Measurements from ENCODE around the gene SIRT6.

SIRT6 gene

DNA sequence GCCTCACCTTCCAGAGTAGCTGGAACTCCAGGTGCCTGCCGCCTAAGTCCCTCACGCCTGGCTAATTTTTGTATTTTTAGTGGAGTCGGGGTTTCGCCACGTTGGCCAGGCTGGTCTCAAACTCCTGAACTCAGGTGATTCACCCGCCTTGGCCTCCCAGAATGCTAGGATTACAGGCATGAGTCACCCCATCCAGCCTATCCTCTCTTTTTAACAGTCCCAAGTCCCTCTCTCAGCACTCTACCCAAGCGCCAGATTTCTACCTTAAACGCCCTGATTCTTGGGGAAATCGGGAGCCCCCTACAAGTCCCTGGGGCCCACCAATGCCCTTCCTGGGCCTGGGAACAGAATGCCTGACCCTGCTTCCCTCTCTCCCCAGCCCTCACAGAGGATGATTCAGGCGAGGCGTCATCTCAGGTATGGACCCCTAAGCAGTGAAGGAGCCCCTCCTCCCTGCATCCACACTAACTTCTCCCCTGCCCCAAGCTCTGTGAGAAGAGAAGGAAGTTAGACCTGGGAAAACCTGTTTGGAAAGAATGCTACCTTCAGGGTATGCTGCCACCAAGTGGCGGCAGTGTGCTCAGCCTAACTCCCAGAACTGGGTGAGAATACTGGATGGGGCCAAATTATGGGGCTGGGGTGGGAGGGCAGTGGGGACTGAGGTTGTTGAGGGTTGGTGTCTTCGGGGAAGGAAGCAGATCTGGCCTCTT, 26.2 kb upstream of the SIRT6 start:
- peak; percentile 58 for DNase-seq (ENCODE audit: low spot score)
- TF ChIP-seq, protein P1, sequence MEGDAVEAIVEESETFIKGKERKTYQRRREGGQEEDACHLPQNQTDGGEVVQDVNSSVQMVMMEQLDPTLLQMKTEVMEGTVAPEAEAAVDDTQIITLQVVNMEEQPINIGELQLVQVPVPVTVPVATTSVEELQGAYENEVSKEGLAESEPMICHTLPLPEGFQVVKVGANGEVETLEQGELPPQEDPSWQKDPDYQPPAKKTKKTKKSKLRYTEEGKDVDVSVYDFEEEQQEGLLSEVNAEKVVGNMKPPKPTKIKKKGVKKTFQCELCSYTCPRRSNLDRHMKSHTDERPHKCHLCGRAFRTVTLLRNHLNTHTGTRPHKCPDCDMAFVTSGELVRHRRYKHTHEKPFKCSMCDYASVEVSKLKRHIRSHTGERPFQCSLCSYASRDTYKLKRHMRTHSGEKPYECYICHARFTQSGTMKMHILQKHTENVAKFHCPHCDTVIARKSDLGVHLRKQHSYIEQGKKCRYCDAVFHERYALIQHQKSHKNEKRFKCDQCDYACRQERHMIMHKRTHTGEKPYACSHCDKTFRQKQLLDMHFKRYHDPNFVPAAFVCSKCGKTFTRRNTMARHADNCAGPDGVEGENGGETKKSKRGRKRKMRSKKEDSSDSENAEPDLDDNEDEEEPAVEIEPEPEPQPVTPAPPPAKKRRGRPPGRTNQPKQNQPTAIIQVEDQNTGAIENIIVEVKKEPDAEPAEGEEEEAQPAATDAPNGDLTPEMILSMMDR (IDR thresholded peaks at IDR 0.05; ENCODE audit: extremely low read depth, missing control alignments) = peak; percentile 84

DNA sequence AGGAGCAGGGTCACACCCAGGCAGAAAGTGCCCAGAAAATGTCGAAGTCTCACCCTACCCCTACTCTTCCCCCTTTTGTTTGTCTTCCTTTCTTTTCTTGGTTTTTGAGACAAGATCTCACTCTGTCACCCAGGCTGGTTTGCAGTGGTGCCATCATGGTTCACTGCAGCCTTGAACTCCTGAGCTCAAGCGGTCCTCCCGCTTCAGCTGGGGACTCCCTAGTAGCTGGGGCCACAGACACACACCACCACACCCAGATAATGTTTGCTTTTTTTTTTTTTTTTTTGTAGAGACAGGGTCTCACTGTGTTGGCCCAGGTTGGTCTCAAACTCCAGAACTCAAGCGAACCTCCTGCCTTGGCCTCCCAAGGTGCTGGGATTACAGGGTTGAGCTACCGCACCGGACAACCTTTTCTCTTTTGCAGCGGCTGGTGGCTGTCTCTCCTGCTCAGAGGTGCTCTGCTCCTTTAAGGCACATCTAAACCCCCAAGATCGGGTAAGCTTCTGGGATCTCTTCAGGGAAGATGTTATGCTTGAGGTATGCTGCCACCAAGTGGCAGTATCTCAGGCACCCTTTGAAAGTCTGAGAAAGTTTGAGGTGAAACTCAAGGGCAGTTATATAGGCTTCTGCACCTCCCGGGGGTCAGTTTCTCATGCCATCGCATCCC, 24.6 kb upstream of the SIRT6 start:
- TF ChIP-seq, protein P1 (IDR thresholded peaks at IDR 0.05; ENCODE audit: extremely low read depth, missing control alignments) = peak; percentile 24
- DNase-seq (ENCODE audit: low spot score) = no peak

DNA sequence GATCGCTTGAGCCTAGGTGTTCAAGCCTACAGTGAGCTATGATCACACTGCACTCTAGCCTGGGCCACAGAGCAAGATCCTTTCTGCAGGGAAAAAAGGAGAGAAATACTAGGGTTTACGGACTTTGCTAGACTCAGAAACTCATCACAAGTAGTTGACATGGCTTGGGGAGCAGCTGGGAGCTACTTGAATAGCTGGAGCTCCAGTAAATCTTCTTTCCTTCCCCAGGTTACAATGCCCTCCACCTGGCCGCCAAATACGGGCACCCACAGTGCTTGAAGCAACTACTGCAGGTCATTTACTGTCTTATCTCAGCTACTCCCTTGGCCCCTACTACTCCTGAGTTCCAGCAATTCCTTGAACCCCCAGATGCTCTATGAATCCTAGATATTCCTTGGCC, 19.4 kb upstream of the SIRT6 start:
- TF ChIP-seq, protein P1 (IDR thresholded peaks at IDR 0.05; ENCODE audit: extremely low read depth, missing control alignments) = no peak
- no peak for DNase-seq (ENCODE audit: low spot score)

DNA sequence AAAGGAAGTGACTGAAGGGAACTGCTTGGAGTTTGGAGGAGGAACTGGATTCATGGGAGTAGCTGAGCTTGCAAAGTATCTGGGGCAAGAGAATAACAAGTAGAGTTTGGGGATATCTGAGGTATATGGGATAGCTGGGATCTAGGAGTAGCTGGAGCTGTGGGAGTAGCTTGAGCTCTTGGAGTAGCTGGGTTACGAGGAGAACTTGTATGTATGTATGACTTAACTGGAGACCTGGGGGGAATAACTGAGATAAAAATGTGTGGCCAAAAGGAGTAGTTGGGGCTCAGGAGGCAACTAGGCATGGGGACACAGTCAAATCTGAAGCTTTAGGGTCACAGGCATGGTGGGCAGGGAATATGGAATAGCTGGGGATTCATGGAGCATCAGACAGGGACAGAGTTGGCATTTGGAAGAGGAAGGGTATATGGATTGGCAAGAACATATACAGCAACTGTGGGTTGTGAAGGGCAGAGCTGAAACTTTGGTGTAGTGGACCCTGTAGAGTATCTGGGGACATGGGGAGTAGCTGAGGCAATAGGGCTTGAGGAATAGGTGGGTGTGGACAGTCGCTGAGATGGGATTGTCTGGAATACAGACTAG, 18.7 kb upstream of the SIRT6 start:
- TF ChIP-seq, protein P1 (IDR thresholded peaks at IDR 0.05; ENCODE audit: extremely low read depth, missing control alignments) = no peak
- DNase-seq (ENCODE audit: low spot score) = no peak

DNA sequence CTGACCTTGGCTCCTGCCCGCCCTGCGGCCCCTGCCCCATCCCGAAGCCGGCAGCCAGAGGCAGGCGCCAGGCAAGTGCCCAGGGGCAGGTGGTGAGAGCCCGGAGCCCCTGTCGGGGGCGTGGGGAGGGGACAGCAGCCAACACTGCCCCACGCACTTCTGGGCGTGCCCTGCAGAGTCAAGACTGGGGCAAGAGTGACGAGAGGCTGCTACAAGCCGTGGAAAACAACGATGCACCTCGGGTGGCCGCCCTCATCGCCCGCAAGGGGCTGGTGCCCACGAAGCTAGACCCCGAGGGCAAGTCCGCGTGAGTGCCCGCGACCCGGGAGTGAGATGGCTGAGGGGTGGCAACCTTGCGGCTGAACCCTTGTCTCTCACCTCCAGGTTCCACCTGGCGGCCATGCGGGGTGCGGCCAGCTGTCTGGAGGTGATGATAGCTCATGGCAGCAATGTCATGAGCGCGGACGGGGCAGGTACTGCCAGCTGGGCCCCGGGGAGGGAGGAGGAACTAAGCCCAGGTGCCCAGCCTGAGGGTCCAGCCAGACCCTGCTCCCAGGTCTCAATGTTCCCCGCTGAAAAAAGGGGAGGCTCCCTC, 17.4 kb upstream of the SIRT6 start:
- TF ChIP-seq, protein P1 (IDR thresholded peaks at IDR 0.05; ENCODE audit: extremely low read depth, missing control alignments) = no peak
- no peak for DNase-seq (ENCODE audit: low spot score)

DNA sequence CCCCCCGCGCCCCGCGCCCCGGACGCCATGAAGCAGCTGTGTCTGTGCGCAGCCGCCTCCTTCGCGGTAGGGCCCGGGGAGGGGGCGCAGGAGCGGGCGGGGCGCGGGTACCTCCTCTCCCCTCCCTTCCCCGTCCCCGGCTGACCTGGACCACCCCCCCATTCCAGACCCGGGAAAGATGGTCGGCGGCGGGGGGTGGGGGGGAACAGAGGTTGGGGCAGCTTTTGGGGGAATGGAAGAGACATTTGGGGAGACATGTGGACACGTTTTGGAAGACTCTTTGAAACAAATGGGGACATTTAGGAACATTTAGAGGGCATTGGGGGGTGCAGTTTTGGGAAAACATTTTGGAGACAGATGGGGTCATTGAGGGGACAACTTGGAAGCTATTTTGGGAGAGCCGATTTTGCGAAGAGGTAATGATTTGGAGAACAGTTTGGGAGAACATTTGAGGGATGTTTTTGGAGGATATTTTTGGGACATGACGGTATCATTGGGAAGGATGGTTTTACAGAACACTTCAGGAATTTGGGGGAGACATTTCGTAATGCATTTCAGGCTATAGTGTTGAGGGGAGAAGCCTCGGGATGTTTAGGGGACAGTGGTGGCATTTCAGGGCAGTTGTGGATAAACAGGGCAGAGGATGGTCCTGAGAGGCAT, 16.2 kb upstream of the SIRT6 start:
- TF ChIP-seq, protein P1 (IDR thresholded peaks at IDR 0.05; ENCODE audit: extremely low read depth, missing control alignments) = no peak
- DNase-seq (ENCODE audit: low spot score) = no peak
